PC-3 (cell line): ENCODE data around the gene CD151. TPM values are rescaled to one million over a fixed set of nuclear protein-coding genes. Genes with fewer than 3 reads are reported as not detected.

Source experiments
- ATAC-seq: fragments of 200-7000 bp; cut with Tn5 transposase; 2 replicates; pipeline ENCODE4 v1.9.1; 2020; ENCODE audit warnings: mild to moderate bottlenecking, moderate library complexity
- BruUV-seq: library from RNA; stranded (reverse); fragments of 400-500 nt; replicated peaks from 2 replicates; lab custom pipeline; 2021; lab: Mats Ljungman, UMichigan
- CTCF ChIA-PET: fragments of 300-600 bp; sonication (Branson Sonifier 250); formaldehyde crosslinking; loops from one replicate; lab custom pipeline; 2022; ENCODE audit warnings: antibody characterized with exemption; lab: Charles Lee
- POLR2A ChIA-PET: fragments of 300-600 bp; sonication (Branson Sonifier 250); formaldehyde crosslinking; loops from one replicate; lab custom pipeline; 2022; ENCODE audit warnings: antibody characterized with exemption; ENCODE audit not compliant: unreplicated experiment; lab: Charles Lee
- DNase-seq: peaks from one replicate; pipeline ENCODE4 v3.0.0-alpha.2; 2015
- H2AFZ ChIP-seq: fragments of 300-600 bp; sonication (generic); 2 replicates; pipeline ENCODE4 v1.6.0; 2016; ENCODE audit warnings: antibody characterized with exemption, low read length
- H3F3A ChIP-seq: fragments of 300-600 bp; sonication (generic); one replicate; pipeline ENCODE4 v1.6.0; 2017; ENCODE audit warnings: antibody characterized with exemption, low read length, control low read depth, mild to moderate bottlenecking; ENCODE audit not compliant: unreplicated experiment
- H3K27ac ChIP-seq: fragments of 300-600 bp; sonication (generic); 2 replicates; pipeline ENCODE4 v1.5.1; 2016; ENCODE audit warnings: mild to moderate bottlenecking, low read length
- H3K27me3 ChIP-seq: fragments of 300-600 bp; sonication (generic); 2 replicates; pipeline ENCODE4 v1.6.1; 2016; ENCODE audit warnings: low read length, mixed read lengths
- H3K36me3 ChIP-seq: fragments of 300-600 bp; sonication (generic); 2 replicates; pipeline ENCODE4 v1.6.1; 2016; ENCODE audit warnings: low read depth, mixed run types, low read length, mixed read lengths
- H3K4me1 ChIP-seq: fragments of 300-600 bp; sonication (generic); 2 replicates; pipeline ENCODE4 v1.5.1; 2016; ENCODE audit warnings: low read length; ENCODE audit not compliant: insufficient read depth
- H3K4me2 ChIP-seq: fragments of 300-600 bp; sonication (generic); 2 replicates; pipeline ENCODE4 v1.6.0; 2016; ENCODE audit warnings: low read length
- H3K4me3 ChIP-seq: fragments of 300-600 bp; sonication (generic); 2 replicates; pipeline ENCODE4 v1.5.1; 2016; ENCODE audit warnings: mild to moderate bottlenecking, low read length, mixed read lengths
- H3K79me2 ChIP-seq: fragments of 300-600 bp; sonication (generic); 2 replicates; pipeline ENCODE4 v1.6.1; 2017; ENCODE audit warnings: low read length, mixed read lengths
- H3K9ac ChIP-seq: fragments of 300-600 bp; sonication (generic); 2 replicates; pipeline ENCODE4 v1.6.0; 2016; ENCODE audit warnings: mild to moderate bottlenecking, low read length
- H3K9me2 ChIP-seq: fragments of 300-600 bp; sonication (generic); replicated peaks from 2 replicates; pipeline ENCODE4 v1.6.1; 2016; ENCODE audit warnings: mixed run types, low read length, mixed read lengths
- H3K9me3 ChIP-seq: fragments of 300-600 bp; sonication (generic); 2 replicates; pipeline ENCODE4 v1.6.1; 2016; ENCODE audit warnings: low read length, mixed read lengths
- H4K20me1 ChIP-seq: fragments of 300-600 bp; sonication (generic); 2 replicates; pipeline ENCODE4 v1.6.1; 2016; ENCODE audit warnings: low read length, mixed read lengths
- EZH2 ChIP-seq: fragments of 300-600 bp; sonication (generic); IDR thresholded peaks from one replicate; pipeline ENCODE4 v1.6.1; 2017; ENCODE audit warnings: antibody characterized with exemption, mild to moderate bottlenecking, low read length; ENCODE audit not compliant: unreplicated experiment
- EZH2phosphoT487 ChIP-seq: fragments of 300-600 bp; sonication (generic); IDR thresholded peaks from 2 replicates; pipeline ENCODE4 v1.6.1; 2018; ENCODE audit warnings: mild to moderate bottlenecking, antibody characterized with exemption, low read length, borderline replicate concordance
- intact Hi-C: fragments of 100-400 bp; cut with micrococcal nuclease; formaldehyde crosslinking; loops from 2 replicates; pipeline ENCODE4 v1.9.0; 2023
- total RNA-seq: library from RNA; depleted of rRNA; stranded (reverse); fragments of >200 nt; gene quantifications from 2 replicates; pipeline ENCODE4 v1.2.3, GENCODE V29; 2014
- TF ChIP-seq, protein P1 (sequence below): fragments of 300-600 bp; sonication (generic); conservative IDR thresholded peaks from 2 replicates; pipeline ENCODE4 v1.5.1; 2017; ENCODE audit warnings: antibody characterized with exemption, low read depth, mild to moderate bottlenecking, low read length

CD151 gene
- total RNA-seq, 1 experiment from 2014 or later = 469 TPM

GRCh38 chr11:852762-853161, 20.0 kb downstream of the CD151 start:
- H3K4me2 ChIP-seq = no peak overlapping the region
- H3K9ac ChIP-seq = no peak overlapping the region
- no peaks in the 10 kb centered on the region for H3K4me1 ChIP-seq
- H3K36me3 ChIP-seq = no peaks in the 10 kb centered on the region; the same call in 1 of the 2 replicates
- 0 out of 2 replicates have a peak, but pooled peaks cover 5% of the 10 kb centered on the region for H3K79me2 ChIP-seq
- H4K20me1 ChIP-seq = no peaks in the 10 kb centered on the region
- no peak for TF ChIP-seq EZH2phosphoT487
- TF ChIP-seq, protein P1, sequence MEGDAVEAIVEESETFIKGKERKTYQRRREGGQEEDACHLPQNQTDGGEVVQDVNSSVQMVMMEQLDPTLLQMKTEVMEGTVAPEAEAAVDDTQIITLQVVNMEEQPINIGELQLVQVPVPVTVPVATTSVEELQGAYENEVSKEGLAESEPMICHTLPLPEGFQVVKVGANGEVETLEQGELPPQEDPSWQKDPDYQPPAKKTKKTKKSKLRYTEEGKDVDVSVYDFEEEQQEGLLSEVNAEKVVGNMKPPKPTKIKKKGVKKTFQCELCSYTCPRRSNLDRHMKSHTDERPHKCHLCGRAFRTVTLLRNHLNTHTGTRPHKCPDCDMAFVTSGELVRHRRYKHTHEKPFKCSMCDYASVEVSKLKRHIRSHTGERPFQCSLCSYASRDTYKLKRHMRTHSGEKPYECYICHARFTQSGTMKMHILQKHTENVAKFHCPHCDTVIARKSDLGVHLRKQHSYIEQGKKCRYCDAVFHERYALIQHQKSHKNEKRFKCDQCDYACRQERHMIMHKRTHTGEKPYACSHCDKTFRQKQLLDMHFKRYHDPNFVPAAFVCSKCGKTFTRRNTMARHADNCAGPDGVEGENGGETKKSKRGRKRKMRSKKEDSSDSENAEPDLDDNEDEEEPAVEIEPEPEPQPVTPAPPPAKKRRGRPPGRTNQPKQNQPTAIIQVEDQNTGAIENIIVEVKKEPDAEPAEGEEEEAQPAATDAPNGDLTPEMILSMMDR = no peak
- no peak for TF ChIP-seq EZH2
- H3K9me3 ChIP-seq = no peaks in the 10 kb centered on the region
- intact Hi-C loops = no loop called here
- H3K27me3 ChIP-seq = no peaks in the 10 kb centered on the region
- ChIA-PET POLR2A (no interaction called here), CTCF (no interaction called here)
- H3K4me3 ChIP-seq = no peak overlapping the region
- H2AFZ ChIP-seq = no peak overlapping the region
- no peaks in the 10 kb centered on the region for H3F3A ChIP-seq
- DNase-seq (no peak), ATAC-seq (no peak)
- no peaks in the 10 kb centered on the region for H3K9me2 ChIP-seq
- BruUV-seq = no TSS peak
- H3K27ac ChIP-seq = no peak overlapping the region

DNA sequence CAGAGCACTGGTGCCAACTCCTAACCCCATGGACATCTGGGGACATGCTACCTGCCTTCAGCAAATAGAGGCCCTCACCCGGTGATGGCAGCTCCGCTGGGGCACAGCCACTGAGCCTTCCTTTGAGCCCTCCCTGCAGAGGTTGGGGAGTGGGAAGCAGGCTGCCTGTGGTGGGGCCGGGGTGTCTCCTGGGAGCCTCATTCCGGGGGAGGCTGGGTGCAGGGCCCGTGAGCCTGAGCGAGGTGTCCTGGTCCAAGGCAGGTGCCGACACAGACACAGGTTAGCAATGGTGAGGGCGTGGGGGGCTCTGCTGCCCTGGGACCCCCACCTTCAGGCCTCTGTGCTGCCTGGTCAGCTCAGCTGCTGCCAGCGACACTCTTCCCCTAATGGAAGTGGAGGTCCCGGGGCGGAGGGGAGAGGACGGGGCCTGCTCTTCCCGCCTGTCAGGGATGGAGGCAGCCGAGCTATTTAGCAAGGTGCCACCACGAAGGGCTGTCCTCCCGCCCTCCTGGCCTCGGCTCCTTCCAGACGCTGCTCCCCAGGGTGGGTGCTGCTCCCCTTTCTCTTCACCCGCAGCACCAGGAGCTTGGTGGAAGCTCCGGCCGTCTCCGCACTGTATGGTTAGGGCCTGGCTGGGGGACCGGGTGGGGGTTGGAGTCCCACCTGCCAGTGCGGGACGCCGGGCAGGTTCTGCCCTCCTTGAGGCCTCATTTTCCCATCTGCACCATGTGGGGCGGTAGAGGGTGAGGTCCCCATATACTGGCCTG, 21.1 kb downstream of the CD151 start:
- CTCF ChIA-PET = no interaction called here
- no peak overlapping the region for H3K4me2 ChIP-seq
- H3K36me3 ChIP-seq = no peaks in the 10 kb centered on the region
- no peak for DNase-seq
- no peaks in the 10 kb centered on the region for H3K9me2 ChIP-seq
- no peak overlapping the region for H3K4me3 ChIP-seq
- no TSS peak for BruUV-seq
- H2AFZ ChIP-seq = no peak overlapping the region
- H3K79me2 ChIP-seq = no peaks in the 10 kb centered on the region
- H3K27me3 ChIP-seq = no peaks in the 10 kb centered on the region
- H3K9me3 ChIP-seq = no peaks in the 10 kb centered on the region
- H3K9ac ChIP-seq = no peak overlapping the region
- H3K27ac ChIP-seq = no peak overlapping the region
- no peaks in the 10 kb centered on the region for H4K20me1 ChIP-seq
- TF ChIP-seq EZH2 = no peak
- TF ChIP-seq, protein P1 = no peak
- no peak for TF ChIP-seq EZH2phosphoT487
- H3K4me1 ChIP-seq = no peaks in the 10 kb centered on the region
- ATAC-seq = no peak
- no peaks in the 10 kb centered on the region for H3F3A ChIP-seq
- POLR2A ChIA-PET = no interaction called here
- intact Hi-C loops = no loop called here
